Panc1 (cell line): Measurements from ENCODE around the gene ADGRG7. TPM values are rescaled to one million over a fixed set of nuclear protein-coding genes. Genes with fewer than 3 reads are reported as not detected.

Source experiments
- ATAC-seq: fragments of 200-7000 bp; cut with Tn5 transposase; 2 replicates; pipeline ENCODE4 v1.9.1; 2020; ENCODE audit warnings: mild to moderate bottlenecking, moderate library complexity
- BruUV-seq: library from RNA; stranded (reverse); fragments of 400-500 nt; replicated peaks from 2 replicates; lab custom pipeline; 2021; lab: Mats Ljungman, UMichigan
- CTCF ChIA-PET: fragments of 300-600 bp; sonication (Branson Sonifier 250); formaldehyde crosslinking; loops from one replicate; lab custom pipeline; 2022; ENCODE audit warnings: antibody characterized with exemption; lab: Charles Lee
- POLR2A ChIA-PET: fragments of 300-600 bp; sonication (Branson Sonifier 250); formaldehyde crosslinking; loops from one replicate; lab custom pipeline; 2022; ENCODE audit warnings: antibody characterized with exemption; lab: Charles Lee
- DNase-seq: peaks from one replicate; pipeline ENCODE4 v3.0.0-alpha.2; 2010; ENCODE audit warnings: low read depth, low spot score
- H3K27ac ChIP-seq: 2 replicates; pipeline ENCODE4 v1.5.1; 2011; ENCODE audit warnings: mild to moderate bottlenecking, low read length, inconsistent platforms
- H3K27me3 ChIP-seq: fragments of 200-500 bp; sonication (Bioruptor generic); 2 replicates; pipeline ENCODE4 v1.6.0; 2014; ENCODE audit warnings: low read length, inconsistent platforms; ENCODE audit not compliant: control insufficient read depth, insufficient read depth
- H3K36me3 ChIP-seq: fragments of 200-500 bp; sonication (Bioruptor generic); 2 replicates; pipeline ENCODE4 v1.5.1; 2014; ENCODE audit warnings: inconsistent platforms, mild to moderate bottlenecking, low read length, moderate library complexity; ENCODE audit not compliant: control insufficient read depth, insufficient read depth
- H3K4me1 ChIP-seq: 2 replicates; pipeline ENCODE4 v1.5.1; 2011; ENCODE audit warnings: inconsistent platforms, mild to moderate bottlenecking, low read length, moderate library complexity; ENCODE audit not compliant: control insufficient read depth, insufficient read depth
- H3K4me3 ChIP-seq, 2 experiments: 2 replicates each; pipeline ENCODE4 v1.5.1; 2011 to 2012; ENCODE audit warnings: low read depth in 2 of 2, low read length in 2 of 2, mild to moderate bottlenecking in 2 of 2, inconsistent platforms in 1 of 2, moderate library complexity in 1 of 2
- H3K9me3 ChIP-seq: fragments of 200-500 bp; sonication (Bioruptor generic); 2 replicates; pipeline ENCODE4 v1.5.1; 2014; ENCODE audit warnings: low read depth, mild to moderate bottlenecking, inconsistent platforms, low read length, moderate library complexity; ENCODE audit not compliant: control insufficient read depth, insufficient read depth
- POLR2AphosphoS5 ChIP-seq: IDR thresholded peaks from 2 replicates; pipeline ENCODE4 v1.6.1; 2012; ENCODE audit warnings: mild to moderate bottlenecking, low read depth, low read length, moderate library complexity
- SIN3A ChIP-seq: IDR thresholded peaks from 2 replicates; pipeline ENCODE4 v1.6.1; 2012; ENCODE audit warnings: low read depth, mild to moderate bottlenecking, low read length, moderate library complexity, borderline replicate concordance; ENCODE audit not compliant: insufficient read depth
- TCF7L2 ChIP-seq: IDR thresholded peaks from 2 replicates; pipeline ENCODE4 v1.6.1; 2011; ENCODE audit warnings: mild to moderate bottlenecking, low read depth, low read length, inconsistent platforms
- in situ Hi-C: cut with HindIII; loops from 2 replicates; pipeline ENCODE4 v1.10.0; 2016; ENCODE audit warnings: low sequenced_read_pairs, low pct_unique_long_range_greater_than_20kb
- intact Hi-C: fragments of 100-400 bp; cut with micrococcal nuclease; formaldehyde crosslinking; loops from one replicate; pipeline ENCODE4 v1.10.0; 2022; ENCODE audit not compliant: unreplicated experiment
- total RNA-seq: library from RNA; stranded (reverse); gene quantifications from one replicate; pipeline ENCODE4 v1.2.1, GENCODE V29; 2021; ENCODE audit not compliant: unreplicated experiment
- TF ChIP-seq, protein P1 (sequence below), 2 experiments: IDR thresholded peaks; 2 replicates each; pipeline ENCODE4 v1.6.1; 2011 to 2012; ENCODE audit warnings: low read depth in 2 of 2, control low read depth in 1 of 2, low read length in 1 of 2, mild to moderate bottlenecking in 1 of 2, moderate library complexity in 1 of 2; ENCODE audit not compliant: insufficient read depth in 1 of 2
- TF ChIP-seq, protein P2 (sequence below): fragments of 450-650 bp; IDR thresholded peaks from 2 replicates; pipeline ENCODE4 v1.5.1; 2017; ENCODE audit warnings: mild to moderate bottlenecking

The ADGRG7 gene
- total RNA-seq, 1 experiment from 2014 or later, result not detected

DNA sequence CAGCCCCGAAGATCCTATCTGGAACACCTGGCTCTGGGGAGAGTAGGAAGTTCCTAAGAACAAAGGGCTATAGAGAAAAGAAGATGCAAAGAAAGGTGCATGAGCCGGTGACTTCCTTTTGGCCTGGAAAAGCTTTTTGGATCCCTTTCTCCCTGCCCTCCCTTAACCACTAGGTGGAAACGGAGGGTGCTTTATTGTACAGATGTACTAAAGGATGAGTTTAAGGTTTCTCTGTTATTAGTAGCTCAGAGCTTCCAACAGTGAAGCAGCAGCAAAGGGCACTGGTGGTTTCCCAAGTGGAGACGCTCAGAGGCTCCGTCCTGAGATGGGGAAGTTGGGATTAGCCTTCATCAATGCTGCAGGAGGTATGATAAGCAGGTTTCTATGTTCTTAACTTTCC is 5.9 kb upstream of the ADGRG7 start:
- H3K9me3 ChIP-seq, result no peaks in the 10 kb centered on the region
- H3K27ac ChIP-seq, result no peak overlapping the region
- no peak overlapping the region for H3K4me3 ChIP-seq
- BruUV-seq, result no TSS peak
- ChIA-PET POLR2A (no interaction called here), CTCF (interaction anchor here (1.1 to 1.4 kb wide), 2 partner anchors 31 to 141 kb away, joined by 3 to 4 read pairs; no protein-coding TSS in a partner anchor)
- in situ Hi-C loops, result no loop called here
- H3K4me1 ChIP-seq, result no peaks in the 10 kb centered on the region
- peak; percentile 88 for ATAC-seq
- TF ChIP-seq, protein P1, sequence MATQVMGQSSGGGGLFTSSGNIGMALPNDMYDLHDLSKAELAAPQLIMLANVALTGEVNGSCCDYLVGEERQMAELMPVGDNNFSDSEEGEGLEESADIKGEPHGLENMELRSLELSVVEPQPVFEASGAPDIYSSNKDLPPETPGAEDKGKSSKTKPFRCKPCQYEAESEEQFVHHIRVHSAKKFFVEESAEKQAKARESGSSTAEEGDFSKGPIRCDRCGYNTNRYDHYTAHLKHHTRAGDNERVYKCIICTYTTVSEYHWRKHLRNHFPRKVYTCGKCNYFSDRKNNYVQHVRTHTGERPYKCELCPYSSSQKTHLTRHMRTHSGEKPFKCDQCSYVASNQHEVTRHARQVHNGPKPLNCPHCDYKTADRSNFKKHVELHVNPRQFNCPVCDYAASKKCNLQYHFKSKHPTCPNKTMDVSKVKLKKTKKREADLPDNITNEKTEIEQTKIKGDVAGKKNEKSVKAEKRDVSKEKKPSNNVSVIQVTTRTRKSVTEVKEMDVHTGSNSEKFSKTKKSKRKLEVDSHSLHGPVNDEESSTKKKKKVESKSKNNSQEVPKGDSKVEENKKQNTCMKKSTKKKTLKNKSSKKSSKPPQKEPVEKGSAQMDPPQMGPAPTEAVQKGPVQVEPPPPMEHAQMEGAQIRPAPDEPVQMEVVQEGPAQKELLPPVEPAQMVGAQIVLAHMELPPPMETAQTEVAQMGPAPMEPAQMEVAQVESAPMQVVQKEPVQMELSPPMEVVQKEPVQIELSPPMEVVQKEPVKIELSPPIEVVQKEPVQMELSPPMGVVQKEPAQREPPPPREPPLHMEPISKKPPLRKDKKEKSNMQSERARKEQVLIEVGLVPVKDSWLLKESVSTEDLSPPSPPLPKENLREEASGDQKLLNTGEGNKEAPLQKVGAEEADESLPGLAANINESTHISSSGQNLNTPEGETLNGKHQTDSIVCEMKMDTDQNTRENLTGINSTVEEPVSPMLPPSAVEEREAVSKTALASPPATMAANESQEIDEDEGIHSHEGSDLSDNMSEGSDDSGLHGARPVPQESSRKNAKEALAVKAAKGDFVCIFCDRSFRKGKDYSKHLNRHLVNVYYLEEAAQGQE (IDR thresholded peaks at IDR 0.05; ENCODE audit: insufficient read depth in 1 of 2, low read depth in 2 of 2, low read length in 1 of 2), result no peak
- TF ChIP-seq POLR2AphosphoS5, result no peak
- TF ChIP-seq TCF7L2, result no peak
- TF ChIP-seq SIN3A, result no peak
- TF ChIP-seq, protein P2, sequence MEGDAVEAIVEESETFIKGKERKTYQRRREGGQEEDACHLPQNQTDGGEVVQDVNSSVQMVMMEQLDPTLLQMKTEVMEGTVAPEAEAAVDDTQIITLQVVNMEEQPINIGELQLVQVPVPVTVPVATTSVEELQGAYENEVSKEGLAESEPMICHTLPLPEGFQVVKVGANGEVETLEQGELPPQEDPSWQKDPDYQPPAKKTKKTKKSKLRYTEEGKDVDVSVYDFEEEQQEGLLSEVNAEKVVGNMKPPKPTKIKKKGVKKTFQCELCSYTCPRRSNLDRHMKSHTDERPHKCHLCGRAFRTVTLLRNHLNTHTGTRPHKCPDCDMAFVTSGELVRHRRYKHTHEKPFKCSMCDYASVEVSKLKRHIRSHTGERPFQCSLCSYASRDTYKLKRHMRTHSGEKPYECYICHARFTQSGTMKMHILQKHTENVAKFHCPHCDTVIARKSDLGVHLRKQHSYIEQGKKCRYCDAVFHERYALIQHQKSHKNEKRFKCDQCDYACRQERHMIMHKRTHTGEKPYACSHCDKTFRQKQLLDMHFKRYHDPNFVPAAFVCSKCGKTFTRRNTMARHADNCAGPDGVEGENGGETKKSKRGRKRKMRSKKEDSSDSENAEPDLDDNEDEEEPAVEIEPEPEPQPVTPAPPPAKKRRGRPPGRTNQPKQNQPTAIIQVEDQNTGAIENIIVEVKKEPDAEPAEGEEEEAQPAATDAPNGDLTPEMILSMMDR, result peak; percentile 66
- intact Hi-C loops, result no loop called here
- peaks cover 13% of the 10 kb centered on the region; the same call in 1 of the 2 replicates for H3K27me3 ChIP-seq
- DNase-seq, result no peak
- H3K36me3 ChIP-seq, result no peaks in the 10 kb centered on the region

DNA sequence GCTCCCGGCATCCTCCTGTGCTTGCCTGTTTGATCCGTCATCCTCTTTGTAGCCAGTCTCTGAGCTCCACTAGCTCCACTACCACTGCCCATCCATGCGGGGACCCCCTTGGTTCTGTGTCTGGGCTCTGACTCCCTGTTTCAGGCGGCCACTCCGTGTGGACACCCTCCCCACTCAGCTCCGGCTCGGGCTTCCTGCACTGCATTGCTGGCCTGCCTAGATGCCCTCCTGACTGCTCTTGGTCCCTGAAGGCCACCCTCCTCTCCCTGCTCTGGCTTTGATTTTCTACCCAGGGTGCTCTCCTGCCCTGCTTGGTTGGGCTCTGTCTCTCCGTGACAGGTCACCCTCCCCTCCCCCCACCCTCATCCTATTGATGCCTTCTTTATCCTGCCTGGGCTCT is 4.0 kb upstream of the ADGRG7 start:
- DNase-seq (no peak), ATAC-seq (no peak)
- intact Hi-C loops (no loop called here), in situ Hi-C loops (no loop called here)
- ChIA-PET POLR2A (no interaction called here), CTCF (no interaction called here)
- TF ChIP-seq, protein P2, result no peak
- TF ChIP-seq SIN3A, result no peak
- TF ChIP-seq, protein P1 (IDR thresholded peaks at IDR 0.05; ENCODE audit: insufficient read depth in 1 of 2, low read depth in 2 of 2, low read length in 1 of 2), result no peak
- TF ChIP-seq TCF7L2, result no peak
- TF ChIP-seq POLR2AphosphoS5, result no peak
- Histone ChIP-seq H3K36me3 (no peaks in the 10 kb centered on the region), H3K4me3 (no peak overlapping the region), H3K27ac (no peak overlapping the region), H3K4me1 (no peaks in the 10 kb centered on the region), H3K27me3 (peaks cover 13% of the 10 kb centered on the region; the same call in 1 of the 2 replicates), H3K9me3 (no peaks in the 10 kb centered on the region)
- BruUV-seq, result no TSS peak
